Lower leg skin (tissue), 4 donors: ENCODE measurements around the gene PDCD1. TPM values are rescaled to one million over a fixed set of nuclear protein-coding genes. Genes with fewer than 3 reads are reported as not detected.
"Not testable (repeated sequence)": the region's sequence is repeated elsewhere in the genome, so short reads cannot be mapped to it uniquely, and the experiment has no call there.

ENCODE experiments used
- DNase-seq, 2 donors: peaks; one replicate each; pipeline ENCODE4 v3.0.0-alpha.2; 2019; ENCODE audit warnings: low spot score in 2 of 2
- H3K4me3 ChIP-seq: fragments of 200-600 bp; sonication (generic); 2 replicates; pipeline ENCODE4 v1.5.1; 2017; ENCODE audit warnings: mild to moderate bottlenecking, low read depth; ENCODE audit not compliant: poor library complexity, severe bottlenecking
- CTCF ChIP-seq, 3 donors: fragments of 450-650 bp; IDR thresholded peaks; one replicate each; pipeline ENCODE4 v1.5.1; 2016; ENCODE audit warnings: antibody characterized with exemption in 3 of 3, mild to moderate bottlenecking in 3 of 3, moderate library complexity in 2 of 3
- POLR2A ChIP-seq, 2 donors: fragments of 450-650 bp; IDR thresholded peaks; one replicate each; pipeline ENCODE4 v1.6.1; 2016 to 2017; ENCODE audit warnings: antibody characterized with exemption in 2 of 2, mild to moderate bottlenecking in 1 of 2, moderate library complexity in 1 of 2
- WGBS, 2 donors: methylation state at CpG; one replicate each; pipeline ENCODE4 v1.1.5; 2018; 5-methylcytosine and 5-hydroxymethylcytosine counted together
- intact Hi-C: fragments of 100-400 bp; cut with DNase I; formaldehyde crosslinking; loops from one replicate; pipeline ENCODE4 v1.15.0; 2023; ENCODE audit warnings: low total_unique reads
- total RNA-seq, 4 donors: library from RNA; depleted of rRNA; stranded (reverse); fragments of >200 nt; gene quantifications; one replicate each; pipeline ENCODE4 v1.1.0, GENCODE V29; 2016

The PDCD1 gene
- total RNA-seq, 4 donors from 2014 or later = 0.42 to 1.3 (median 0.86) TPM; not detected in 1

- peak in 1 of 2 donors; percentile 72 for DNase-seq
- intact Hi-C loops = no loop called here
- 70 to 85% methylated on average over 10 to 24 of the region's 28 CpGs for WGBS, 2 donors
- H3K4me3 ChIP-seq = no peak overlapping the region
- no peak for TF ChIP-seq POLR2A (IDR thresholded peaks at IDR 0.05)
Measured at GRCh38 chr2:241810307-241811200, 48.1 kb downstream of the PDCD1 start.

DNA sequence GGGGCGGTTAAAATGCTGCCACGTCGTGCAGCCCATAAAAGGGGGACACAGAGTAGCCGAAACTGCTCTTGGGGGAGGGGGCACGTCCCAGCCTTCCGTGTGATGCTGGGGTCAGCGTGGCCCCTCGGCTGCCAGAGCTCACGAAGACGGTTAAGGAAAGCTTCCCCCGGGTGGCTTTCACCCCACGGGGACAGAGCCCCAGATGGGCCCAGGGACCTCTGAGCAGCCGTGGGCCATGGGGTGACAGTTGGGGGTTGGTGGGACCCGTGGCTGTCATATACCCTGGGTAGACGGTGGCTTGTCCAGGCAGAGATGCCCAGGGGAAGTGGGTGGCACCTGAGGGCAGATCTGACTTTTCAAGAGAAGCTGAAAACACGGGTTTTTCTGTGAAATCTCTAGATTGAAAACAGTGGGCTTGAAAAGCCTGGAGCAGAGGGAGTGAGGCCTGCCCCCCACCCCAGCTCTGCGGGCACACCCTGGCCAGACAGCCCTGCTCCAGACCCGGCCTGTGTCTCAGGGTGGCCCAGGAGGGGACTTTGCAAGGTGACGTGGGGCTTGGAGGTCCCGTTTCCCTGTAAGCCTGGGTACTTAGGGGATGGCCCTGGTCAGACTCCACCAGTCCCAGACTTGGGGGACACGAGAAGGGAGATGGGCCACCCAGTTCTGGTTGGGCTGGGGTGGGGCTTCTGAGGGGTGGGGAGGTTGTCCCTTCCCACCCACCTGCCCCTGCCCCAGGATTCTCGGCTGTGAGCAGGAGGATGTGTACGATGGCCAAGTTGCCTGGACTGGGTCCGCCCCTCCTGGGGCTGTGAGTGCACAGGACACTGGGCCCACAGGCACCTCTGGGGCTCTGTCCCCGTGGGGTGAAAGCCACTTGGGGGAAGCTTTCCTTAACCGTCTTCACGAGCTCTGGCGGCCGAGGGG lies 49.0 kb downstream of the PDCD1 start:
- peak in 1 of 2 donors; percentile 82 for DNase-seq
- intact Hi-C loops = no loop called here
- TF ChIP-seq CTCF (IDR thresholded peaks at IDR 0.05) (no peak), POLR2A (IDR thresholded peaks at IDR 0.05) (no peak)
- 81 to 83% methylated on average over 26 to 28 of the region's 29 CpGs for WGBS, 2 donors
- H3K4me3 ChIP-seq = no peak overlapping the region

GRCh38 chr2:241808721-241809382 lies 49.8 kb downstream of the PDCD1 start, which contains the start of gene NEU4:
Gene NEU4, plus strand, starts transcription at chr2:241809193. Its CDS starts 5,292 bp downstream, at chr2:241814485.
- H3K4me3 ChIP-seq = no peak within 1 kb of the TSS
- no peak for TF ChIP-seq CTCF (IDR thresholded peaks at IDR 0.05)
- no peak for TF ChIP-seq POLR2A (IDR thresholded peaks at IDR 0.05)
- peak in 1 of 2 donors; percentile 82 for DNase-seq
- intact Hi-C loops = no loop called here
- 88 to 89% methylated on average over 31 of the region's 31 CpGs for WGBS, 2 donors

DNA sequence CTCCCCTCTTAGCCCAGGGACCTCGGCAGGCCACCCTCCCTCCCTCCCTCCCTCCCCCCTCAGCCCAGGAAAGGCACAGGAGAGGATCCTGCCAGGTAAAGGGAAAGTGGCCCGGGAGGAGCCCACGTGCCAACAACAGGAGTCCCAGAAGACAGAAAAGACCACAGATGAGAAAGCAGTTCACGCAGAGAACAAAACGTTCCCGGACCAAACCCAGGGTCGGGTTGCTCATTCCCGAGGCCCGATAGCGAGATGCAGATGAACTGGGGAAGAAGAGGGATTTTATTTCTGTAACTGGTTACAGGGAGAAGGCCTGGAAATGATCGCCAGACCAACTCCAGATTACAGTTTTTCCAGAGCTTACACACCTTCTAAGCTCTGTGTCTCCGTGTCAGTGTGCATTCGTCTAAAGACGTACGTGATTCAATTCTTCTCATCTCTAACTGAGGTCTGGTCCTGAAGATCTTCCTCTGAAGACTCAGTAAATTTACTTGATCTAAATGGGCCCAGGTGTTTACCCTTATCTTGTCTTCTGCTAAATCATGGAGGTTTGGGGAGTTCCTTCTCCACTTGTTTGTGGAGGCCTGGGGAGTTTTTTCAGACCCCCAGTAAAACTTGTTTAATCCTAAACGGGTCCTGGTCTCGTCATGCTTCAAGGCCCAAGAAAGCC lies 50.5 kb downstream of the PDCD1 start:
- H3K4me3 ChIP-seq = no peak overlapping the region
- WGBS, 2 donors = 77 to 85% methylated on average over 15 to 16 of the region's 17 CpGs
- intact Hi-C loops = no loop called here
- no peak for DNase-seq
- TF ChIP-seq POLR2A (IDR thresholded peaks at IDR 0.05) (no peak), CTCF (IDR thresholded peaks at IDR 0.05) (no peak)

DNA sequence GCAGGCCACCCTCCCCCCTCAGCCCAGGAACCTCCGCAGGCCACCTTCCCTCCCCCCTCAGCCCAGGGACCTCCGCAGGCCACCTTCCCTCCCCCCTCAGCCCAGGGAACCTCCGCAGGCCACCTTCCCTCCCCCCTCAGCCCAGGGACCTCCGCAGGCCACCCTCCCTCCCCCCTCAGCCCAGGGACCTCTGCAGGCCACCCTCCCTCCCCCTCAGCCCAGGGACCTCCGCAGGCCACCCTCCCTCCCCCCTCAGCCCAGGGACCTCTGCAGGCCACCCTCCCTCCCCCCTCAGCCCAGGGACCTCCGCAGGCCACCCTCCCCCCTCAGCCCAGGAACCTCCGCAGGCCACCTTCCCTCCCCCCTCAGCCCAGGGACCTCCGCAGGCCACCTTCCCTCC lies 52.5 kb downstream of the PDCD1 start:
- no CpG with 5 or more reads among the region's 8 CpGs for WGBS, 2 donors
- intact Hi-C loops, DNase-seq, H3K4me3 ChIP-seq: not testable (repeated sequence)
